Left ventricle myocardium inferior (tissue), 1 donor: ENCODE measurements around the gene B9D1. TPM values are rescaled to one million over a fixed set of nuclear protein-coding genes. Genes with fewer than 3 reads are reported as not detected.

ENCODE experiments used
- DNase-seq: peaks from one replicate; pipeline ENCODE4 v3.0.0-alpha.2; 2020
- H3K27ac ChIP-seq: fragments of 200-600 bp; replicated peaks from 2 replicates; pipeline ENCODE4 v1.8.0; 2021
- H3K27me3 ChIP-seq: fragments of 200-600 bp; 2 replicates; pipeline ENCODE4 v1.8.0; 2021; ENCODE audit warnings: low read depth
- H3K36me3 ChIP-seq: fragments of 200-600 bp; 2 replicates; pipeline ENCODE4 v1.8.0; 2021
- H3K4me1 ChIP-seq: fragments of 200-600 bp; 2 replicates; pipeline ENCODE4 v1.8.0; 2021
- H3K4me3 ChIP-seq: fragments of 200-600 bp; 2 replicates; pipeline ENCODE4 v1.8.0; 2021; ENCODE audit warnings: mild to moderate bottlenecking, moderate library complexity
- H3K9me3 ChIP-seq: fragments of 200-600 bp; replicated peaks from 2 replicates; pipeline ENCODE4 v1.8.0; 2021
- CTCF ChIP-seq: fragments of 200-600 bp; IDR thresholded peaks from 2 replicates; pipeline ENCODE4 v1.8.0; 2021; ENCODE audit warnings: antibody characterized with exemption, mild to moderate bottlenecking, borderline replicate concordance
- intact Hi-C: fragments of 100-400 bp; cut with micrococcal nuclease; formaldehyde crosslinking; loops from one replicate; pipeline ENCODE4 v1.11.0; 2022
- total RNA-seq: library from RNA; stranded (reverse); fragmentation: NEBNext Ultra II Directional; extraction: Animal tissue kit (Norgen Biotek cat#: 25700); gene quantifications from one replicate; pipeline ENCODE4 v1.2.1, GENCODE V29; 2021
- donor health status: DM: no; HTN: yes; CAD: no; lungs with severe emphysema.

The B9D1 gene
- total RNA-seq, 1 donor from 2014 or later: 8.8 TPM

DNA sequence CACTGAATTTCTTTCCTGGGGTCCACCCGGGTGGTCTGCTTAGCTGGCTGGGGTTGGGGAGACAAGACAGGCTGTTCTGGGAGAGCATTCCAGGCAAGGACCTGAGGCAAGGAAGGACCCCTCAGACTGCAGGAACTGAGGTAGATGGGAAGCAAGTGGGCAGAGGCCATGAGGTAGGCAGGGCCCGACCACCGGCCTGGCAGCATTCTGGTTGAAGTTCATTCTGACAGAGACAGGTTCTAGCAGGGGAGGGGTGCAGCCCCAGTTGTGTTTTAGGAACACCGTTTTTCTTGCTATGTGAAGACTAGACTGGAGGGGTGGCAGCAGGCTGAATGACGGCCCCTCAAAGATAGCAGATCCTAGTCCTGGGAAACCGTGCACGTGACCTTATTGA is 17.5 kb downstream of the B9D1 start:
- TF ChIP-seq CTCF: no peak
- intact Hi-C loops: no loop called here
- Histone ChIP-seq H3K4me3 (no peak overlapping the region), H3K27ac (no peak overlapping the region), H3K36me3 (no peaks in the 10 kb centered on the region), H3K4me1 (peaks cover 64% of the 10 kb centered on the region), H3K9me3 (no peaks in the 10 kb centered on the region), H3K27me3 (no peaks in the 10 kb centered on the region)
- no peak for DNase-seq

DNA sequence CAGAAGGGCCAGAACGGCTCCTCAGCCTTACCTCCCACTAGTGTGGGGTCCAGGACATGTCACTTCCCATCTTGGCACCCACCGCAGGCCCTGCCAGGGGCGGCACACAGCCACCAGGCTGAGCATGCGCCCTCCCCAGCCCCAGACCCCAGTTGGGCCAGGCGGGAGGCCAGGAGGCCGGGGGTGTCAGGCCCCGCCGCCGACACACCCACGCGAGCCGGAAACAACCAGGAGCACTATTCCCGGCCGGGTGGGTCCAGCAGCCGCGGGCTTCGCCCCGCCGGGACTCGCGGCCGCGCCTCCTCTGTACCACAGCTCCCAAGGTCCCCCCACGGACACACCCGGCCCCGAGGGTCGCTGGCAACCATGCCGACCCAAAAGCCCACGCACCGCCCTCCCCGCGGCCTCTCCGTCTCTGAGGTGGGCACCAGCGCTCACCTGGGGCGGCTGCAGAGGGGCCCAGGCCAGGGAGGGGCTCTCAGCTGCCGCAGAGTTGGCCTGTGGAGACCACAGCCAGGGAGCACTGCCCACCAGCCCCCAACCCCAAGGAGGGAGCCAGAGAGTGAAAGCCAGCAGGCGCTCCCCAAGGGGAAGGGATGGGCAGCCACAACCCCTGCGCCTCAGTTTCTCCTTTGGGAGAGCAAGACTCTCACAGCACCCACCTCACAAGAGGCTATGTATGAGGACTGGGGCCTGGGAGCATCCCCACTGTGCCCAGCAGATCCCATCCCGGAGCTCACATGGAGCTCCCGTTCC is 18.0 kb downstream of the B9D1 start:
- intact Hi-C loops: no loop called here
- DNase-seq: no peak
- no peak overlapping the region for H3K4me3 ChIP-seq
- no peaks in the 10 kb centered on the region for H3K36me3 ChIP-seq
- H3K27ac ChIP-seq: no peak overlapping the region
- peaks cover 64% of the 10 kb centered on the region for H3K4me1 ChIP-seq
- no peak for TF ChIP-seq CTCF
- no peaks in the 10 kb centered on the region for H3K9me3 ChIP-seq
- no peaks in the 10 kb centered on the region for H3K27me3 ChIP-seq

- no peak for DNase-seq
- H3K9me3 ChIP-seq: no peaks in the 10 kb centered on the region
- no peak overlapping the region for H3K27ac ChIP-seq
- no peaks in the 10 kb centered on the region for H3K36me3 ChIP-seq
- H3K27me3 ChIP-seq: no peaks in the 10 kb centered on the region
- no peak for TF ChIP-seq CTCF
- peaks cover 65% of the 10 kb centered on the region for H3K4me1 ChIP-seq
- H3K4me3 ChIP-seq: no peak overlapping the region
- intact Hi-C loops: no loop called here
Observed at GRCh38 chr17:19343671-19344151, 18.8 kb downstream of the B9D1 start.

DNA sequence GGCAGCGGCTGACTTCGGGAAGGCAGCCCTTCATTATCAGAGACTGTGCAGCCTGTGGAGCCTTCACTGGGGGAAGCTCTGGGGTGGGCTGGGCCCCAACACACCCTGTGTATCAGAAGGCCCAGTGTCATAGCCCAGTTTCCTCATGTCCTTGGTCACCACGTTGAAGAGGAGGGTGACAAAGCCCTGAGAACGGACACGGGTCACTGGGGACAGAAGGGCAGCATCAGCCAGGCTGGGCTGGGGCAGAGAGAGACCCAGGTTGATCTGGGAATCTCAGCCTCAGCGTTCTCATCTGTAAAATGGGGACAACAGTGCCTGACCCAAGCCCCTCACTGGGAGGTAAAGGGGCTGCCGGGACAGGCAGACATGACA is 19.3 kb downstream of the B9D1 start:
- no peak overlapping the region for H3K27ac ChIP-seq
- H3K4me3 ChIP-seq: no peak overlapping the region
- no peaks in the 10 kb centered on the region for H3K36me3 ChIP-seq
- H3K9me3 ChIP-seq: no peaks in the 10 kb centered on the region
- intact Hi-C loops: no loop called here
- peaks cover 70% of the 10 kb centered on the region for H3K4me1 ChIP-seq
- no peak for DNase-seq
- no peak for TF ChIP-seq CTCF
- no peaks in the 10 kb centered on the region for H3K27me3 ChIP-seq

GRCh38 chr17:19342611-19343255 is 19.8 kb downstream of the B9D1 start:
- no peak for DNase-seq
- no peak overlapping the region for H3K4me3 ChIP-seq
- TF ChIP-seq CTCF: no peak
- intact Hi-C loops: no loop called here
- H3K9me3 ChIP-seq: no peaks in the 10 kb centered on the region
- H3K27ac ChIP-seq: no peak overlapping the region
- H3K4me1 ChIP-seq: peaks cover 72% of the 10 kb centered on the region
- H3K36me3 ChIP-seq: no peaks in the 10 kb centered on the region
- no peaks in the 10 kb centered on the region for H3K27me3 ChIP-seq
